Type B pancreatic cell (in vitro differentiated cells): Measurements from ENCODE around the gene CENPE. TPM values are rescaled to one million over a fixed set of nuclear protein-coding genes. Genes with fewer than 3 reads are reported as not detected.

Experiments
- DNase-seq: peaks from one replicate; pipeline ENCODE4 v3.0.0; 2021; ENCODE audit warnings: mixed read lengths; ENCODE audit not compliant: unreplicated experiment; ENCODE audit errors: extremely low spot score
- H3K27ac Mint-ChIP-seq: 2 replicates; pipeline ENCODE4 v1.8.0; 2021; ENCODE audit warnings: mild to moderate bottlenecking, mixed read lengths
- H3K27me3 Mint-ChIP-seq: 2 replicates; pipeline ENCODE4 v1.8.0; 2021; ENCODE audit warnings: mixed read lengths
- H3K36me3 Mint-ChIP-seq: 2 replicates; pipeline ENCODE4 v1.8.0; 2021; ENCODE audit warnings: mixed read lengths
- H3K4me1 Mint-ChIP-seq: one replicate; pipeline ENCODE4 v1.8.0; 2021; ENCODE audit warnings: mixed read lengths; ENCODE audit not compliant: unreplicated experiment
- H3K4me3 Mint-ChIP-seq: 2 replicates; pipeline ENCODE4 v1.8.0; 2021; ENCODE audit warnings: mild to moderate bottlenecking, mixed read lengths
- H3K9me3 Mint-ChIP-seq: 2 replicates; pipeline ENCODE4 v1.8.0; 2021; ENCODE audit warnings: mixed read lengths
- total RNA-seq: library from RNA; stranded (reverse); gene quantifications from 2 replicates; pipeline ENCODE4 v1.2.1, GENCODE V29; 2021; ENCODE audit warnings: low replicate concordance
- TF ChIP-seq, protein P1 (sequence below): fragments of 200-600 bp; sonication (generic); conservative IDR thresholded peaks from 2 replicates; pipeline ENCODE4 v1.5.0; 2021; ENCODE audit warnings: antibody characterized with exemption, mild to moderate bottlenecking

Gene CENPE
- total RNA-seq, 1 donor from 2014 or later = 46.5 TPM

DNA sequence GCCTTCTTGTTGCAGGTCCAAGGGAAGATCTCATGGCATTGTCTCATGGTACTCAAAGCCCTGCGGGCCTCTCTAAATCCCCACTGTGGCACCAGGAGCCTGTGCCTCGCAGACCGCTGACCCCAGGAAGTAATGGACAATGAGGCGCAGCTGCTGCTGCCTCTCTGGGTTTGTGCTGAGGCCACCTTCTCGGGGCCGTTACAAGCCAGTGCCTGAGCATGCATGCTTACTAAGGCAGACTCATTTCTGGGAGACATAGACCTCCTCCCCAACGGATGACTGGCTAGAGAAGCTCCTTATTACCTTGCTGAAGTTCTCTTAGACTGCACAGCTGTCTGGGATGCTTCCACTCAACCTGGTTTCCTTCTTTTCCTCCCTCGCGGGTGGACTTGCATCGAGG, 99.8 kb downstream of the CENPE start:
- Mint-ChIP-seq H3K4me3 (peak overlapping the region; percentile 92), H3K36me3 (peaks cover 13% of the 10 kb centered on the region), H3K4me1 (peaks cover 23% of the 10 kb centered on the region), H3K9me3 (no peaks in the 10 kb centered on the region), H3K27ac (no peak overlapping the region), H3K27me3 (no peaks in the 10 kb centered on the region)
- DNase-seq = no peak
- TF ChIP-seq, protein P1, sequence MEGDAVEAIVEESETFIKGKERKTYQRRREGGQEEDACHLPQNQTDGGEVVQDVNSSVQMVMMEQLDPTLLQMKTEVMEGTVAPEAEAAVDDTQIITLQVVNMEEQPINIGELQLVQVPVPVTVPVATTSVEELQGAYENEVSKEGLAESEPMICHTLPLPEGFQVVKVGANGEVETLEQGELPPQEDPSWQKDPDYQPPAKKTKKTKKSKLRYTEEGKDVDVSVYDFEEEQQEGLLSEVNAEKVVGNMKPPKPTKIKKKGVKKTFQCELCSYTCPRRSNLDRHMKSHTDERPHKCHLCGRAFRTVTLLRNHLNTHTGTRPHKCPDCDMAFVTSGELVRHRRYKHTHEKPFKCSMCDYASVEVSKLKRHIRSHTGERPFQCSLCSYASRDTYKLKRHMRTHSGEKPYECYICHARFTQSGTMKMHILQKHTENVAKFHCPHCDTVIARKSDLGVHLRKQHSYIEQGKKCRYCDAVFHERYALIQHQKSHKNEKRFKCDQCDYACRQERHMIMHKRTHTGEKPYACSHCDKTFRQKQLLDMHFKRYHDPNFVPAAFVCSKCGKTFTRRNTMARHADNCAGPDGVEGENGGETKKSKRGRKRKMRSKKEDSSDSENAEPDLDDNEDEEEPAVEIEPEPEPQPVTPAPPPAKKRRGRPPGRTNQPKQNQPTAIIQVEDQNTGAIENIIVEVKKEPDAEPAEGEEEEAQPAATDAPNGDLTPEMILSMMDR = no peak

DNA sequence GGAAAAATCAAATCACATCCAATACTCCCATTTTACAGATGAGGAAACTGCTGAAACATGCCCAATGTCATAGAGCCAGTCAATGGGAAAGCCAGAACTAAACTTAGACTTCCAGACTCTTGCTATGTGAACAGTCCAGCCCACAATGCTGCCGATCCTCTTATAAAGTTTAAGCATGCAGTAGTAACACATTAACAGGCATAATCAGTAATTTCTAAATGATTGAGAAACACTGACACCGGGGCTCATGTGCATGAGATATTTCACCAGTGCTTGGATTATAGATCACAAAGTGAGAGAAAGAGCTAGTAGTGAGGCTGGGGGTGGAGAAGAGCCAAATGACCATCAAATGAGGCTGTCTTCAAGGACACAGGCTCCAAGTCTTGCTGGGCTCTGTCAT, 101.0 kb downstream of the CENPE start:
- H3K27ac Mint-ChIP-seq = no peak overlapping the region
- peaks cover 13% of the 10 kb centered on the region for H3K36me3 Mint-ChIP-seq
- DNase-seq = no peak
- H3K27me3 Mint-ChIP-seq = no peaks in the 10 kb centered on the region
- TF ChIP-seq, protein P1 = no peak
- peaks cover 23% of the 10 kb centered on the region for H3K4me1 Mint-ChIP-seq
- no peaks in the 10 kb centered on the region for H3K9me3 Mint-ChIP-seq
- H3K4me3 Mint-ChIP-seq = peak overlapping the region; percentile 92

DNA sequence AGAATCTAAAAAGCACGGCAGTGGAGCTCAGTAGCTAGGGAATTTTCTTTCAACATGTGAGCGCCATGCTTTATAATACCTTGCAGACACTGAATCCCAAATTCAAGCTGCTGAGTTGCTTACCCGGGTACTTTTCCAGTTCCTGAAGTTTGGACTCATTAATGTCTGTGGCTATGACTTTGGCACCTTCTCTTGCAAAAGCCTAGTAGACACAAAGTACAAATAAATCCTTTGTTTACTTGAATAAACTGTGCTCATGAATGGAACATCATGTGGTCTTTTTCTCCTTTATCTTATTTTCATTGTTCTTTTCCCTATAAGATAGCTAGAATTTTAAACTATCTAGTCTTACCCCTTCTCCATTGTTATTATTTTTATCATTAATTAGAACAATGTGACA, 103.1 kb downstream of the CENPE start:
- H3K4me1 Mint-ChIP-seq = peaks cover 23% of the 10 kb centered on the region
- no peaks in the 10 kb centered on the region for H3K9me3 Mint-ChIP-seq
- H3K27ac Mint-ChIP-seq = no peak overlapping the region
- H3K36me3 Mint-ChIP-seq = peaks cover 27% of the 10 kb centered on the region
- no peaks in the 10 kb centered on the region for H3K27me3 Mint-ChIP-seq
- no peak overlapping the region for H3K4me3 Mint-ChIP-seq
- TF ChIP-seq, protein P1 = no peak
- no peak for DNase-seq

DNA sequence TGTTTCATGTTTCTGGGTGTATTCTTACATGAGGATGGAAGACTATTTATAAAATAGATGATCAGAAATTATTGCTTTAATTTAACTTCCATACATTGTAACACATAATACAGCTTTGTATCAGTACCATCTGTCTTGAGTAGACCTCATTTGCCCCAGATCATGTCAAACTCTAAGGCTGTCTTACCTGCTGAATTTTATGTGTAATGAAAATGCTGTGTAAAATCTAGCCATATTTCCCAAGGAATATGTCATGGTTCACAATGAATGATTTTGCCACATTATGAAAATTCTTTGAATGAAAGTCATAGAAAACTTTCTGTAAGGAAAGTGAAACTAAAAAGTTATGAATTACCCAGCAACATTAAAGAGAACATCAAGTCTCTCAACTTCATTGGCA, 105.9 kb downstream of the CENPE start:
- Mint-ChIP-seq H3K4me1 (peaks cover 8% of the 10 kb centered on the region), H3K27me3 (no peaks in the 10 kb centered on the region), H3K36me3 (peaks cover 31% of the 10 kb centered on the region), H3K4me3 (no peak overlapping the region), H3K9me3 (no peaks in the 10 kb centered on the region), H3K27ac (no peak overlapping the region)
- TF ChIP-seq, protein P1 = no peak
- no peak for DNase-seq

DNA sequence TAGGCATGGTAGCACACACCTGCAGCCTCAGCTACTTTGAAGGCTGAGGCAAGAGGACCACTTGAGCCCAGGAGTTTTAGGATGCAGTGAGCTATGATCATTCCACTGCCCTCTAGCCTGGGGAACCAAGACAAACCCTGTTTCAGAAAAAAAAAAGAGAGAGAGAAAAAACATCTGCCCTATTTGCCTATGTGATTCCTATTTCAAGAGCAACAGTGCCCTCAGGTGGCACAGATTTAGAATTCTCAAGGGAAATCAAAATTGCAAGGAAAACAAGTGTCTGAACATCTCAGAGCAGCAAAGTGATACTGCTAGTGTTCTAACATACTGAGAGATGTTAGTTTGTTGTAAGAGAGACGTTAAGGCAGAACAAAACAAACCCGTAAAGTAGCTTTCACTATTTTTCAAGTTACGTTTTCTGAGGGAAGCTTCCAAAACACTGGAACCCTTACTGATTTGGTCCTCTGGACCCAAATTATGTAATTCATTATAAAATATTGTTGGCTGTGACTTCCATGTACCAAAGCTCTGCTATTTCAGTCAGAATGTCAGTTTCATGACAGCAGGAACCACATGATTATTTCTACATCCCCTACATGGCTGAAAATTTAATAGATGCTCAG, 106.4 kb downstream of the CENPE start:
- Mint-ChIP-seq H3K27ac (no peak overlapping the region), H3K4me1 (peaks cover 2% of the 10 kb centered on the region), H3K4me3 (no peak overlapping the region), H3K27me3 (no peaks in the 10 kb centered on the region), H3K36me3 (peaks cover 31% of the 10 kb centered on the region), H3K9me3 (no peaks in the 10 kb centered on the region)
- DNase-seq = no peak
- TF ChIP-seq, protein P1 = peak; percentile 77
